ENCODE results near the gene UPF3A.

DNA sequence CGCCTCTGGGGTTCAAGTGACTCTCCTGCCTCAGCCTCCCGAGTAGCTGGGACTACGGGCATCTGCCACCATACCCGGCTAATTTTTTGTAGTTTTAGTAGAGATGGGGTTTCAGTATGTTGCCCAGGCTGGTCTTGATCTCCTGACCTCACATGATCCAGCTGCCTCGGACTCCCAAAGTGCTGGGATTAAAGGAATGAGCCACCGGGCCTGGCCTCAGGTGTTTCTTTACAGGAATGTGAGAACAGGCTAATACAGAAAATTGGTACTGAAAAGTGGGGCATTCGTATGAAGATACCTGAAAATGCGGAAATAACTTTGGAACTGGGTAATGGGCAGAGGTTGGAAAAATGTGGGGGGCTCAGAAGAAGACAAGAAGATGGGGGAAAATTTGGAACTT is 49.5 kb upstream of the UPF3A start:
- TF ChIP-seq SMC3 (conservative IDR thresholded peaks at IDR 0.05; ENCODE audit: insufficient read depth, low read depth, low read length) (no peak), CLOCK (CRISPR knock-in tag; IDR thresholded peaks at IDR 0.05; ENCODE audit: borderline replicate concordance) (no peak), FOXO4 (CRISPR knock-in tag; IDR thresholded peaks at IDR 0.05) (no peak), SNAPC5 (CRISPR knock-in tag; IDR thresholded peaks at IDR 0.05) (no peak), ZNF280B (CRISPR knock-in tag; IDR thresholded peaks at IDR 0.05) (no peak), MED1 (CRISPR knock-in tag; IDR thresholded peaks at IDR 0.05; ENCODE audit: borderline replicate concordance) (no peak), ZBTB40 (IDR thresholded peaks at IDR 0.05) (no peak), ZBTB40 (CRISPR knock-in tag; IDR thresholded peaks at IDR 0.05) (no peak), EP300 (IDR thresholded peaks at IDR 0.05; ENCODE audit: low read length) (no peak), POLR2AphosphoS5 (IDR thresholded peaks at IDR 0.05; ENCODE audit: control insufficient read depth, insufficient read depth, low read depth, low read length) (no peak), CEBPB (tag; IDR thresholded peaks at IDR 0.05) (no peak), TAF1 (IDR thresholded peaks at IDR 0.05; ENCODE audit: control insufficient read depth, extremely low read depth, insufficient read depth, low read length, severe bottlenecking) (no peak), GABPA (tag; conservative IDR thresholded peaks at IDR 0.05; ENCODE audit: low read depth) (no peak), ERF (CRISPR knock-in tag; IDR thresholded peaks at IDR 0.05) (no peak)
- TF ChIP-seq, protein P1, sequence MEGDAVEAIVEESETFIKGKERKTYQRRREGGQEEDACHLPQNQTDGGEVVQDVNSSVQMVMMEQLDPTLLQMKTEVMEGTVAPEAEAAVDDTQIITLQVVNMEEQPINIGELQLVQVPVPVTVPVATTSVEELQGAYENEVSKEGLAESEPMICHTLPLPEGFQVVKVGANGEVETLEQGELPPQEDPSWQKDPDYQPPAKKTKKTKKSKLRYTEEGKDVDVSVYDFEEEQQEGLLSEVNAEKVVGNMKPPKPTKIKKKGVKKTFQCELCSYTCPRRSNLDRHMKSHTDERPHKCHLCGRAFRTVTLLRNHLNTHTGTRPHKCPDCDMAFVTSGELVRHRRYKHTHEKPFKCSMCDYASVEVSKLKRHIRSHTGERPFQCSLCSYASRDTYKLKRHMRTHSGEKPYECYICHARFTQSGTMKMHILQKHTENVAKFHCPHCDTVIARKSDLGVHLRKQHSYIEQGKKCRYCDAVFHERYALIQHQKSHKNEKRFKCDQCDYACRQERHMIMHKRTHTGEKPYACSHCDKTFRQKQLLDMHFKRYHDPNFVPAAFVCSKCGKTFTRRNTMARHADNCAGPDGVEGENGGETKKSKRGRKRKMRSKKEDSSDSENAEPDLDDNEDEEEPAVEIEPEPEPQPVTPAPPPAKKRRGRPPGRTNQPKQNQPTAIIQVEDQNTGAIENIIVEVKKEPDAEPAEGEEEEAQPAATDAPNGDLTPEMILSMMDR (IDR thresholded peaks at IDR 0.05 in 2 of 3, conservative IDR thresholded peaks at IDR 0.05 in 1 of 3; ENCODE audit: insufficient read depth in 2 of 3, low read depth in 1 of 3, low read length in 3 of 3) = no peak

All from K562 (cell line).